OCI-M2 (cell line): ENCODE results near the gene DACT1.
"Not testable (repeated sequence)": the region's sequence is repeated elsewhere in the genome, so short reads cannot be mapped to it uniquely, and the experiment has no call there.

ENCODE experiments used
- DNase-seq: peaks from one replicate; lab custom pipeline; 2025; ENCODE audit not compliant: unreplicated experiment; lab: John Stamatoyannopoulos, UW

The DACT1 gene

GRCh38 chr14:58637391-58638230, at the start of gene DACT1:
DACT1 (plus strand) TSS chr14:58637962; CDS start chr14:58638203, 241 bp downstream.
- DNase-seq: no peak

DNA sequence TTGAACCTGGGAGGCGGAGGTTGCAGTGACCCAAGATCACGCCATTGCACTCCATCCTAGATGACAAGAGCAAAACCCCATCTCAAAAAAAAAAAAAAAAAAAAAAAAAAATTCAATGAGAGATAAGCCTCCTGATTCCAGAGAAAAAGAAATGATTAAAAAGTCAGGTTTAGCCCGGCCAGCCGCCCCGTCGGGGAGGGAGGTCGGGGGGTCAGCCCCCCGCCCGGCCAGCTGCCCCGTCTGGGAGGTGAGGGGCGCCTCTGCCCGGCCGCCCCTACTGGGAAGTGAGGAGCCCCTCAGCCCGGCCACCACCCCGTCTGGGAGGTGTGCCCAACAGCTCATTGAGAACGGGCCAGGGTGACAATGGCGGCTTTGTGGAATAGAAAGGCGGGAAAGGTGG, 49.4 kb upstream of the DACT1 start:
- DNase-seq: not testable (repeated sequence)

GRCh38 chr14:58593977-58594376, 43.8 kb upstream of the DACT1 start:
- no peak for DNase-seq

- no peak for DNase-seq
Observed at GRCh38 chr14:58597041-58597440, 40.7 kb upstream of the DACT1 start.

DNA sequence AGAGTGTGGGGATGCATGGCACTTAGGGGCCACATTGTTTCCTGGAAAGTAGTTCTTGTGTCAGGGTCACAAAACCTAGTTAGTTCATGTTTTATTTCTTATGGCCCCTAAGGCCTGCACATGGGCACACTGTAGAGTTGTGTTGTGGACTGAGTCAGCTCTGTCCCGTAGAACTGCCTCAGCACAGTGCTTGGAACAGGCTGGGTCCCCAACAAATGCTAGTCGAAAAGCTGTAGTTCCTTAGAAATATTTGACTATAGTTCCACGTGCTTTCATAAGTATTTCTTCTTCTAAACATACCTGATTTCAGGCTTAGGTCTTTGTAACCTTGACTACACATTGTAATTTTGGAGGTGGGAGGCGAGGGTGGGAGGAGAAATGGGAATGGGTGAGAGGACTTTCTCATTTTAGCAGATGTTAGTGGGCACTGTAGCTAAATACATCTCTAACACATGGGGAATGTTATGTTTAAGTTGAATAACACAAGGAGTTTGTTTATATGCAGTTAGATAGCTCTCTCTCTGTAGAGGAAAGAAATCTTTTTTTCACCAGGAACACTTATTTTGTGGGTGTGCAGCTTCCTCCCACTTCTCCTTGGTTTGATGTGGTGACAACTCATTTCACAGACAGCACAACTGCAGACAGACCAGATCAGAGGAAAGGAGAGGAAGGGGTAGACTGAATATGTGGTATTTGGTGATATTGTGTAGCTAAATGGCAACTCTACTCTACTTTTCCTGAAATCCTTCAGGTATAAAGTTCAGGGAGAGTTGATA, 39.5 kb upstream of the DACT1 start:
- no peak for DNase-seq

GRCh38 chr14:58598804-58599525, 38.8 kb upstream of the DACT1 start:
- DNase-seq: no peak

DNA sequence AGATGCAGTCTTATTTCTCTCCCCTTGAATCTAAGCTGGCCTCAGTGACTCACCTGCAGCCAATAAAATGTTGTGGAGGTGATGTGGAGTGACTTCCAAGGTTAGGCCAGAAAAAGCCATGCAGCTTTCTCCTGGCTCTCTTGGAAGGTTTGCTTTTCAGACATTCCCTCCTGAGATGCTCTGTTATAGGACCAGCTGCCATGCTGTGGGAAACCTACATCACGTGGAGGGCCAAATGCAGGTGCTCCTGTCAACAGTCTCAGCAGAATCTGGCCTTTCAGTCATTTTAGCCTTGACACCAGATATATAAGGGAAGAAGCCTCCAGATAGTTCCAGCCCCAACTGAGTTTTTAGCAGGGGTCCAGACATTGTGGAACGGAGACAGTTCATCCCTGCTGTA, 38.1 kb upstream of the DACT1 start:
- no peak for DNase-seq

GRCh38 chr14:58605465-58605864, 32.3 kb upstream of the DACT1 start:
- DNase-seq: no peak

- DNase-seq: no peak
Observed at GRCh38 chr14:58607131-58607951, 30.4 kb upstream of the DACT1 start.

- DNase-seq: no peak
Observed at GRCh38 chr14:58607952-58608317, 29.8 kb upstream of the DACT1 start.

GRCh38 chr14:58617619-58618018, 20.1 kb upstream of the DACT1 start:
- DNase-seq: no peak

DNA sequence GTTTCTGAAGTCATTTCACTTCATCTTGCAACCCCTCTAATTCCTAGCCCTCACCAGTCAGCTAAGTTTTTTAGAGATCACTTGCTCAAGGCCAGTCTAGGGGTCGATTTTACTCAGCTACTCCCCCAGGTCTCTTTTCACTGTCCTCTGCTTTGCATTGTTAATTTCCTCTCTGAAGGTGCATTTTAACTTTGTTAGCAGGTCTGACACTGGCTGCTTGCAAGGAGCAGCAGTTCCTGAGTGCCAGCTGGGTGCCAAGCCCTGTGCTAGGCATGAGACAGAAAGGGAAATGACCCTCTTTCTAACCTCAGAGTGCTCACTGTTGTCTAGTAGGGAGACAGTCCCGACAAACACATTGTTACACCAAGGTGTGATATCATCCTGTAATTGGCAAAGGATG, 17.8 kb upstream of the DACT1 start:
- DNase-seq: no peak

GRCh38 chr14:58625438-58625837, 12.3 kb upstream of the DACT1 start:
- no peak for DNase-seq

- no peak for DNase-seq
Observed at GRCh38 chr14:58626431-58626831, 11.3 kb upstream of the DACT1 start.

DNA sequence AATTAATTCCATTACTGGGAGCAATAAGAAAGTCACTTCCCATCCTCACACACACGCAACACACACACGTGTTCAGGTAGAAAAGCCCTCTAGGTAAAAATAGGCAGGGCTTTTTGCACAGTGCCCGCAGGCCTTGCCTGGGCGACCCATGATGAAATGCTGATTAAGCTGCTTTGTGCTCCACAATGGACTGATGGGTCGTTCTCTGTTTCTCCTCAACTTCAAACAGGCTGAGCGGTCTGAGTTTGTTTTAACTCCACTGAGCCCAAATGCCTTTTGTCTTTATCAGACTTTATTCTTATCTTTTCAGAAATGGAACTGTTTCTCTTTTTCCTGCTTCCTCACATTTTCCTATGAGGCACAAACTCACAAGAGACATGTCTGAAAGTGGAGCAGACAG, 9.4 kb upstream of the DACT1 start:
- DNase-seq: no peak

GRCh38 chr14:58629281-58629680, 8.5 kb upstream of the DACT1 start:
- no peak for DNase-seq

GRCh38 chr14:58631732-58632131, 6.0 kb upstream of the DACT1 start:
- no peak for DNase-seq

DNA sequence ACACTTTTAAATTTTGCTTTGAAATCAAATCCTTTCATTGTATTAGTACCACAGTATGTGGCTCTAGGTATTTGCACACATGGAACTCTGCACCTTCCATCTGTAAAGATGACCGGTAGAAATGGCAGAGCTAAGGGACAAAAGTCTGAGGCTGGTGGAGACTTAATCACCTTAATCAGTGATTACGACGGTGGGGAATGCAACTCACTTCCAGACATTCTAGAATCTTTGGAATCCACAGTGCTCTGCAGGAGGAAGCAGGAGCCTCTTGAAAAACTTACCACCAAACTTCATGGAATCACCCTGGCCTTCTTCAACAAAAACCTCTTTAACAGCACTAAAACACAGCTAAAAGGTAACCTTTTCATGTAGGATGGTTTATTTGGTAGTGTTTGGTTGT, 3.9 kb upstream of the DACT1 start:
- no peak for DNase-seq

GRCh38 chr14:58634406-58635090, 3.2 kb upstream of the DACT1 start:
- DNase-seq: no peak

GRCh38 chr14:58635091-58635830, 2.5 kb upstream of the DACT1 start:
- DNase-seq: no peak
